ENCODE measurements around the gene TMCC1.
A peak's percentile ranks its signal among the peaks of the same experiment; 100 is the strongest.
"Not testable (repeated sequence)": the region's sequence is repeated elsewhere in the genome, so short reads cannot be mapped to it uniquely, and the experiment has no call there.

TMCC1 gene

GRCh38 chr3:129892486-129892856 lies 1.0 kb downstream of the TMCC1 start:
- DNase-seq = peak; percentile 12

- no peak for DNase-seq
Observed at GRCh38 chr3:129890891-129891290, 2.6 kb downstream of the TMCC1 start.

DNA sequence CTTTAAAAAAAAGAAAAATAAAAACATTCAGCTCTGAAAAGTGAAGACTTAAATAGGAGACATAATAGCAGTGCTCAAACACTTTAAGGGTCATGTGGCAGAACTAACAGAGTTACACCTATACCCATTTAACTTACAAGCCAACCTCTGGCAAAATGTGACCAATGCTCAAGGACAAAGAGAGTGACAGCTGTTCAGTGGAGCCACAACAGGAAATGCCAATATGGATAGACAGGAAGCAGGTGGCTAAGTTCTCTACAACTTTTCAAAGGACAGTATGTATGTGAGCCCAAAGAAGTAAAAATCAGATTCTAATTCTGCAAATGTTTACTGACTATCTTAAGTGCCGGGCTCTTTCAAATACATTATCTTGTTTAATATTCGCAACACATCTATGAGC lies 3.4 kb downstream of the TMCC1 start:
- DNase-seq = no peak

GRCh38 chr3:129888771-129889170 lies 4.7 kb downstream of the TMCC1 start:
- DNase-seq = no peak

DNA sequence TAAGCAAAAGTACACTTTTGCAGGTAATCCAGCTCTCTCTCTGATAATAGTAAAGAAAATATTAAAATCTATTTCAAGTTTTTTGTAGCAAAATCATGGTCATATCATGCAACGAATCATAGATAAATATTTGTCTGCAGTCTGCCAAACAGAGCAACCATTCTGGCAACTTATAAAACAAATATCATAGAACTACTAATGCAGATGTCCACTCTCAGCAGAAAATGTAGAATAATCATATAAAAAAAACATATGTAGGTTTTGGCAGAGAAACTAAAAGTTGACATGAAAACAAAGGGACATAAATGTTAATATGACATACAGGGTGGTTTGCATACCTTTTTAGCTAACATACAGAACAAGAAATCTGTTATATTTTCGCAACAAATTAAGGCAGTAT lies 12.2 kb downstream of the TMCC1 start:
- no peak for DNase-seq

- no peak for DNase-seq
Observed at GRCh38 chr3:129878355-129878754, 15.2 kb downstream of the TMCC1 start.

- DNase-seq = not testable (repeated sequence)
Observed at GRCh38 chr3:129874479-129874878, 19.0 kb downstream of the TMCC1 start.

DNA sequence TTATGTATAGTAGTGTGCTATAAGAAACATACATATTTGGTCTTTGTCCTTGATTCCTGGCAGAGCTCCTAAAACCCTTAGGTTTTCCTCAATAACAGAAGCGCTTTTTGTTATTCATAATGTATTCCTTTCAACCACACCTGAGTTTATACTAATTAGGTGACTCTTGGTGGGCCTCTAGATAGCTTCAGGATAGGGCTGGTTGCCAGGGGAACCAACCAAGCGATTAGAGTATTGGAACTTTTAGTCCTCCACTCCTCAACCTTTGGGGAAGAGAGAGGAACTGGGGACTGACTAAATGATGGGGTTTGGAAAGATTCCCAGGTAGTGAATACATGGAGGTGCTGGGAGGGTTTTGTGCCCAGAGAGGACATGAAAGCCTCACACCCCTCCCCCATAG lies 24.6 kb downstream of the TMCC1 start:
- DNase-seq = no peak

- no peak for DNase-seq
Observed at GRCh38 chr3:129867506-129868124, 25.9 kb downstream of the TMCC1 start.

GRCh38 chr3:129865806-129866205 lies 27.7 kb downstream of the TMCC1 start:
- no peak for DNase-seq

- DNase-seq = no peak
Observed at GRCh38 chr3:129864519-129864918, 29.0 kb downstream of the TMCC1 start.

DNA sequence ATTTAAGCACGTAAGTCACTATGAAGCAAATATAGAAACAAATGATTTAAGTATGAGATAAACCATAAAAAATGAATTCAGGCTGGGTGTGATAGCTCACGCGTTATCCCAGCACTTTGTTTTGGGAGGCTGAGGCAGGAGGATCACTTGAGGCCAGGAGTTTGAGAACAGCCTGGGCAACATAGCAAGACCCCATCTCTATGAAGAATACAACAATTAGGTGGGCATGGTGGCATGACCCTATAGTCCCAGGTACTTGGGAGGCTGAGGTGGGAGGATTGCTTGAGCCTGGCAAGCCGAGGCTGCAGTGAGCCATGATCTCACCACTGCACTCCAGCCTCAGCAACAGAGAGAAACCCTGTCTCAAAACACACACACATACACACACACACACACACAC lies 34.2 kb downstream of the TMCC1 start:
- DNase-seq = no peak

DNA sequence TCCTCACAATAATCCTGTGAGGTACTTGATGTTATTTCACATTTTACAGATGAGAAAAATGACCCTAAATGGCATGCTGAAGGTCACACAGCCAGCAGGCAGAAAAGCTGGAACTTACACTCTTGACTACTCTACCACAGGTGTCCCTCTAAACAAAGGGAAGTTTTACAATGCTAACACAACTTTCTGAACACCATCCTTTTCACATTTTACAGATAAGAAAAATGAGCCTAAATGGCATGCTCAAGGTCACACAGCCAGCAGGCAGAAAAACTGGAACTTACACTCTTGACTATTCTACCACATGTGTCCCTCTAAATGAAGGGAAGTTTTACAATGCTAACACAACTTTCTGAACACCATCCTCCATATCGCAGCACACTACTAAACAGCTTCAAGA lies 35.6 kb downstream of the TMCC1 start:
- DNase-seq = no peak

GRCh38 chr3:129856790-129857189 lies 36.7 kb downstream of the TMCC1 start:
- not testable (repeated sequence) for DNase-seq

GRCh38 chr3:129855832-129856419 lies 37.6 kb downstream of the TMCC1 start:
- no peak for DNase-seq

DNA sequence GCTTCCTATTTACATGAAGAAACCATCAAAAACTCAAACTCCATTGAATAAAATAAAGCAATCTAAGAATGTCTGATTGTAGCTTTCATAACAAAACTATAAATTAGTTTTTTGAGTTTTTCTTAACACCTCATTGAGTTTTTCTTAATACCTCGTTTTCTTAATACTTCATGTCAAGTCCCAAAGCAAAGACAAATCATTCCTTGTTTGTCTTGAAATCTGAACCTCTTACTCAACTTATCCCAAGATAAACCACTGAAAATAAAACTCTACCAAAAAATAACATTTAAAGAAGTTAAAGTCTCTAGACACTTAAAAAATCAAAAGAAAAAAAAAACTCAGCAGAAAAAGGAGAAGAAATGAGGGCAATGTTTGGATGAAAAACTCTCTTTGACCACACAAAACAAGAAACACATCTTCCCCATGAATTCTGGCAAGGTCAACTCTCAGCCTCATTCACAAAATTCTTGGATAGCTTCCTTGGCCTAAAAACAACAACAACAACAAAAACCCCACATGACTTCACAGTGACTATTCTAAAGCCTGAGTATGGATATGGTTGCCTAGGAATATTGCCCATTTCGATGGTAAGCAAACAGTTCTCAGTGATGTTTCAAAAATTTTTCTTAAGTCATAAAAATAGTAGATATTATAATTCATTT lies 38.2 kb downstream of the TMCC1 start:
- DNase-seq = no peak

DNA sequence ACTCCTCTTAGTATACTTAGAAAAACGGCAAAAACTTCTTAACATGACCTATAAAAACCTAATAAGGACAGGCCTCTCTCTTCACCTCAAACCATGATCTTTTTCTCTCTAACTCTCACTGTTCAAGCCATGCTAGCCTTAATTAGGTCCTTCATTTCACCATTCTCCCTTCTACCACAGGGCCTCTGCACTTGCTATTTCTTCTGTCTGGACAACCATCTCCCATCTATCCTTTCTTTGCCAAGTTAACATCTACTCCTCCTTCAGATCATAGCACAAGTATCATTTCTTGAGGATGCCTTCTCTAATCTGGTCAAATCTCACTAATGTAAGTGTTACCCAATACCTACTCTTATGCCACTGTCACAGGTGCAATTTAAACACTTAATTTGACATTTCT lies 39.1 kb downstream of the TMCC1 start:
- DNase-seq = no peak

DNA sequence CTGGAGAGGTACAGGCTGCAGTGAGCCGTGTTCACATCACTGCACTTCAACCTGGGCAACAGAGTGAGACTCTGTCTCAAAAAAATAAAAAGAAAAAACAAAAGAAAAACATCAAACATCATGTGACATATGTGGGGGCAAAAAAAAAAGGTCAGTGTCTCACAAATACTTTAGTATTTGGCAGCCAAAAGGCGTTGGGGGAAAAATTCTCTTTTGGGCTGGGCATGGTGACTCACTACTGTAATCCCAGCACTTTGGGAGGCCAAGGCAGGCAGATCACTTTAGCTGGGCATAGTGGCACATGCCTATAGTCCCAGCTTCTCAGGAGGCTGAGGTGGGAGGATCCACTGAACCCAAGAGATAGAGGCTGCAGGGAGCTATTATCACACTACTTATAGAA lies 47.6 kb downstream of the TMCC1 start:
- DNase-seq = no peak

- DNase-seq = no peak
Observed at GRCh38 chr3:129840707-129841360, 52.7 kb downstream of the TMCC1 start.

GRCh38 chr3:129838086-129838485 lies 55.4 kb downstream of the TMCC1 start:
- no peak for DNase-seq

DNA sequence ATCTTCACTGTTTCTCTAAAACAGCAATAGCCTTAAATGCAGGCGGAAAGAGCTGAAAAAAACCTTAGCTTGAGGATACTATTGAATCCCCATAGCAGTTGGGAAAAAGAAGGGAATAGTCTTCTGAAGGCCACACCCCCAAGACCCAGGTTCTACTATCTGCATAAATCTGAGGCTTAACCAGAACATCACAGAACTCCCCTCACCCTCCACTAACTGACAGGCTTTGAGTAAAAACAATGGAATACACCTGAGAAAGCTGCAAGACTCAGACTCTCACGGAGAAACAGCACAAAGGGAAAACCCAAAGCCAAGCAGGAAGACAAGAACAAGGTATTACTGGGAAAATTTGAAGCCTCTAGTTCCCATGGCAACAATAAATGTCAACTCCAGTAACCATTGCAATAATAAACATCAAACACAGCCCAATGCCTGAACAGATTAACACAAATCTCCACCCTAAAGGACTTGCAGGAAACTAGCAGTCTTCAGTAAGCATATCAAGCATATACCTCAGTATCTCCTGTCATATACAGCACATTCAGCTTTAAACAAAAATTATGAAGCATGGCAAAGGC lies 56.4 kb downstream of the TMCC1 start:
- DNase-seq = no peak

GRCh38 chr3:129836381-129837064 lies 57.0 kb downstream of the TMCC1 start:
- DNase-seq = no peak

GRCh38 chr3:129835198-129835597 lies 58.3 kb downstream of the TMCC1 start:
- no peak for DNase-seq

All from activated naive CD4-positive, alpha-beta T cell treated with anti-CD3 and anti-CD28 coated beads, Interleukin-2, amount 50 U/mL, for 16 hours (primary cell).